GM23338 (cell line): ENCODE data around the gene LTBP4. TPM values are rescaled to one million over a fixed set of nuclear protein-coding genes. Genes with fewer than 3 reads are reported as not detected.

Experiments
- CREB1 ChIP-seq: fragments of 250-450 bp; sonication (Bioruptor Pico); IDR thresholded peaks from 2 replicates; pipeline ENCODE4 v1.5.0; 2020; ENCODE audit warnings: low read depth, mild to moderate bottlenecking, moderate library complexity
- EZH2 ChIP-seq: fragments of 200-600 bp; sonication (generic); IDR thresholded peaks from one replicate; pipeline ENCODE4 v1.8.0; 2017; ENCODE audit warnings: antibody characterized with exemption, mild to moderate bottlenecking, low read depth; ENCODE audit not compliant: unreplicated experiment
- JUNB ChIP-seq: IDR thresholded peaks from one replicate; pipeline ENCODE4 v1.6.1; 2016; ENCODE audit warnings: antibody characterized with exemption; ENCODE audit not compliant: unreplicated experiment
- NANOG ChIP-seq: IDR thresholded peaks from 2 replicates; pipeline ENCODE4 v1.6.1; 2016; ENCODE audit warnings: antibody characterized with exemption, borderline replicate concordance
- POLR2AphosphoS5 ChIP-seq: IDR thresholded peaks from 2 replicates; pipeline ENCODE4 v1.6.1; 2016; ENCODE audit warnings: antibody characterized with exemption, low read depth
- STAT1 ChIP-seq: IDR thresholded peaks from one replicate; pipeline ENCODE4 v1.6.1; 2016; ENCODE audit warnings: antibody characterized with exemption; ENCODE audit not compliant: unreplicated experiment
- polyA plus RNA-seq: library from polyadenylated mRNA; unstranded; fragments of >200 nt; fragmentation: Nextera tagmentation; extraction: Ambion mirVana; gene quantifications from 2 replicates; pipeline ENCODE4 v1.2.1, GENCODE V29; 2016
- total RNA-seq: library from RNA; depleted of rRNA; stranded (reverse); fragments of >200 nt; shearing (Covaris generic); gene quantifications from 2 replicates; pipeline ENCODE4 v1.2.3, GENCODE V29; 2014
- TF ChIP-seq, protein P1 (sequence below): fragments of 250-450 bp; sonication (Bioruptor Pico); IDR thresholded peaks from 2 replicates; pipeline ENCODE4 v1.5.0; 2020; ENCODE audit warnings: mild to moderate bottlenecking, moderate library complexity
- TF ChIP-seq, protein P2 (sequence below), 2 experiments: fragments of 200-600 bp in 1 of 2; sonication (generic) in 1 of 2; conservative IDR thresholded peaks; 2 replicates each; pipeline versions ENCODE4 v1.5.1 to v1.6.1; 2016 to 2017; ENCODE audit warnings: antibody characterized with exemption in 2 of 2, low read depth in 2 of 2, mild to moderate bottlenecking in 2 of 2, moderate library complexity in 1 of 2

LTBP4 gene
- total and polyA plus RNA-seq, 2 experiments from 2014 or later, result 50.3 to 65.0 TPM

DNA sequence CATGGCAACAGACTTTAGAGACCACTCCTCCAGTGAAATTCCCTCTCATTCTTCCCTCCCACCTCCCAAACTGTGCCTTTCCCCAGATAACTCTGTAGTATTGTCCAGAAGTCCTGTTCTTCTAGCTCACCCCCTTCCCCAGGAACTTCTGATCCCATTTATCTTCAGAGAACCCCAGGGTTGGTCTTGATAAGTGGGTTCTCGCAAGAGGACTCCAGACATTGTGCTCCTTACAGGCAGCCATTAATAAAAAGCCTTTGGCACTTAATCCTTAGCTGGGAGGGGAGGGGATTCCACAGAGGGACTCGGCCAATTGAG, 1.9 kb downstream of the LTBP4 start (continued):
- TF ChIP-seq, protein P1, sequence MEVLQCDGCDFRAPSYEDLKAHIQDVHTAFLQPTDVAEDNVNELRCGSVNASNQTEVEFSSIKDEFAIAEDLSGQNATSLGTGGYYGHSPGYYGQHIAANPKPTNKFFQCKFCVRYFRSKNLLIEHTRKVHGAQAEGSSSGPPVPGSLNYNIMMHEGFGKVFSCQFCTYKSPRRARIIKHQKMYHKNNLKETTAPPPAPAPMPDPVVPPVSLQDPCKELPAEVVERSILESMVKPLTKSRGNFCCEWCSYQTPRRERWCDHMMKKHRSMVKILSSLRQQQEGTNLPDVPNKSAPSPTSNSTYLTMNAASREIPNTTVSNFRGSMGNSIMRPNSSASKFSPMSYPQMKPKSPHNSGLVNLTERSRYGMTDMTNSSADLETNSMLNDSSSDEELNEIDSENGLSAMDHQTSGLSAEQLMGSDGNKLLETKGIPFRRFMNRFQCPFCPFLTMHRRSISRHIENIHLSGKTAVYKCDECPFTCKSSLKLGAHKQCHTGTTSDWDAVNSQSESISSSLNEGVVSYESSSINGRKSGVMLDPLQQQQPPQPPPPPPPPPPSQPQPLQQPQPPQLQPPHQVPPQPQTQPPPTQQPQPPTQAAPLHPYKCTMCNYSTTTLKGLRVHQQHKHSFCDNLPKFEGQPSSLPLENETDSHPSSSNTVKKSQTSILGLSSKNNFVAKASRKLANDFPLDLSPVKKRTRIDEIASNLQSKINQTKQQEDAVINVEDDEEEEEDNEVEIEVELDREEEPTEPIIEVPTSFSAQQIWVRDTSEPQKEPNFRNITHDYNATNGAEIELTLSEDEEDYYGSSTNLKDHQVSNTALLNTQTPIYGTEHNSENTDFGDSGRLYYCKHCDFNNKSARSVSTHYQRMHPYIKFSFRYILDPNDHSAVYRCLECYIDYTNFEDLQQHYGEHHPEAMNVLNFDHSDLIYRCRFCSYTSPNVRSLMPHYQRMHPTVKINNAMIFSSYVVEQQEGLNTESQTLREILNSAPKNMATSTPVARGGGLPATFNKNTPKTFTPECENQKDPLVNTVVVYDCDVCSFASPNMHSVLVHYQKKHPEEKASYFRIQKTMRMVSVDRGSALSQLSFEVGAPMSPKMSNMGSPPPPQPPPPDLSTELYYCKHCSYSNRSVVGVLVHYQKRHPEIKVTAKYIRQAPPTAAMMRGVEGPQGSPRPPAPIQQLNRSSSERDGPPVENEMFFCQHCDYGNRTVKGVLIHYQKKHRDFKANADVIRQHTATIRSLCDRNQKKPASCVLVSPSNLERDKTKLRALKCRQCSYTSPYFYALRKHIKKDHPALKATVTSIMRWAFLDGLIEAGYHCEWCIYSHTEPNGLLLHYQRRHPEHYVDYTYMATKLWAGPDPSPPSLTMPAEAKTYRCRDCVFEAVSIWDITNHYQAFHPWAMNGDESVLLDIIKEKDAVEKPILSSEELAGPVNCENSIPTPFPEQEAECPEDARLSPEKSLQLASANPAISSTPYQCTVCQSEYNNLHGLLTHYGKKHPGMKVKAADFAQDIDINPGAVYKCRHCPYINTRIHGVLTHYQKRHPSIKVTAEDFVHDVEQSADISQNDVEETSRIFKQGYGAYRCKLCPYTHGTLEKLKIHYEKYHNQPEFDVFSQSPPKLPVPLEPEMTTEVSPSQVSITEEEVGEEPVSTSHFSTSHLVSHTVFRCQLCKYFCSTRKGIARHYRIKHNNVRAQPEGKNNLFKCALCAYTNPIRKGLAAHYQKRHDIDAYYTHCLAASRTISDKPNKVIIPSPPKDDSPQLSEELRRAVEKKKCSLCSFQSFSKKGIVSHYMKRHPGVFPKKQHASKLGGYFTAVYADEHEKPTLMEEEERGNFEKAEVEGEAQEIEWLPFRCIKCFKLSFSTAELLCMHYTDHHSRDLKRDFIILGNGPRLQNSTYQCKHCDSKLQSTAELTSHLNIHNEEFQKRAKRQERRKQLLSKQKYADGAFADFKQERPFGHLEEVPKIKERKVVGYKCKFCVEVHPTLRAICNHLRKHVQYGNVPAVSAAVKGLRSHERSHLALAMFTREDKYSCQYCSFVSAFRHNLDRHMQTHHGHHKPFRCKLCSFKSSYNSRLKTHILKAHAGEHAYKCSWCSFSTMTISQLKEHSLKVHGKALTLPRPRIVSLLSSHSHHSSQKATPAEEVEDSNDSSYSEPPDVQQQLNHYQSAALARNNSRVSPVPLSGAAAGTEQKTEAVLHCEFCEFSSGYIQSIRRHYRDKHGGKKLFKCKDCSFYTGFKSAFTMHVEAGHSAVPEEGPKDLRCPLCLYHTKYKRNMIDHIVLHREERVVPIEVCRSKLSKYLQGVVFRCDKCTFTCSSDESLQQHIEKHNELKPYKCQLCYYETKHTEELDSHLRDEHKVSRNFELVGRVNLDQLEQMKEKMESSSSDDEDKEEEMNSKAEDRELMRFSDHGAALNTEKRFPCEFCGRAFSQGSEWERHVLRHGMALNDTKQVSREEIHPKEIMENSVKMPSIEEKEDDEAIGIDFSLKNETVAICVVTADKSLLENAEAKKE (CRISPR knock-in tag), result no peak
- TF ChIP-seq EZH2 (no peak), CREB1 (no peak), POLR2AphosphoS5 (no peak), JUNB (no peak), NANOG (no peak), STAT1 (no peak)
- TF ChIP-seq, protein P2, sequence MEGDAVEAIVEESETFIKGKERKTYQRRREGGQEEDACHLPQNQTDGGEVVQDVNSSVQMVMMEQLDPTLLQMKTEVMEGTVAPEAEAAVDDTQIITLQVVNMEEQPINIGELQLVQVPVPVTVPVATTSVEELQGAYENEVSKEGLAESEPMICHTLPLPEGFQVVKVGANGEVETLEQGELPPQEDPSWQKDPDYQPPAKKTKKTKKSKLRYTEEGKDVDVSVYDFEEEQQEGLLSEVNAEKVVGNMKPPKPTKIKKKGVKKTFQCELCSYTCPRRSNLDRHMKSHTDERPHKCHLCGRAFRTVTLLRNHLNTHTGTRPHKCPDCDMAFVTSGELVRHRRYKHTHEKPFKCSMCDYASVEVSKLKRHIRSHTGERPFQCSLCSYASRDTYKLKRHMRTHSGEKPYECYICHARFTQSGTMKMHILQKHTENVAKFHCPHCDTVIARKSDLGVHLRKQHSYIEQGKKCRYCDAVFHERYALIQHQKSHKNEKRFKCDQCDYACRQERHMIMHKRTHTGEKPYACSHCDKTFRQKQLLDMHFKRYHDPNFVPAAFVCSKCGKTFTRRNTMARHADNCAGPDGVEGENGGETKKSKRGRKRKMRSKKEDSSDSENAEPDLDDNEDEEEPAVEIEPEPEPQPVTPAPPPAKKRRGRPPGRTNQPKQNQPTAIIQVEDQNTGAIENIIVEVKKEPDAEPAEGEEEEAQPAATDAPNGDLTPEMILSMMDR (conservative IDR thresholded peaks at IDR 0.05; ENCODE audit: low read depth in 2 of 2), result no peak
